ENCODE data around the gene MROH9. TPM values are rescaled to one million over a fixed set of nuclear protein-coding genes. Genes with fewer than 3 reads are reported as not detected.

MROH9 gene
- total RNA-seq, 1 experiment from 2014 or later, result not detected

- no peaks in the 10 kb centered on the region for H4K20me1 ChIP-seq (ENCODE audit: insufficient read depth, low read depth, low read length)
- no peak for DNase-seq
- H3K4me3 ChIP-seq (ENCODE audit: low read length), result no peak overlapping the region
- no peaks in the 10 kb centered on the region for H3K4me1 ChIP-seq (ENCODE audit: low read length)
- no peaks in the 10 kb centered on the region for H3K36me3 ChIP-seq (ENCODE audit: insufficient read depth, low read length)
- no peaks in the 10 kb centered on the region for H3K9me3 ChIP-seq (ENCODE audit: low read length)
- no peak overlapping the region for H2AFZ ChIP-seq (ENCODE audit: low read length)
- H3K27me3 ChIP-seq (ENCODE audit: low read length), result no peaks in the 10 kb centered on the region
- H3K79me2 ChIP-seq (ENCODE audit: low read length), result no peaks in the 10 kb centered on the region
- H3K4me2 ChIP-seq (ENCODE audit: low read depth, low read length, poor library complexity, severe bottlenecking), result no peak overlapping the region
- no peak overlapping the region for H3K27ac ChIP-seq (ENCODE audit: low read length)
- H3K9me2 ChIP-seq (replicated peaks; ENCODE audit: insufficient read depth, low read length), result no peaks in the 10 kb centered on the region
- no peak overlapping the region for H3K9ac ChIP-seq (ENCODE audit: low read length)
Measured at GRCh38 chr1:171075041-171075440, 139.7 kb downstream of the MROH9 start.

- peak; percentile 63 for DNase-seq
- no peak overlapping the region for H3K27ac ChIP-seq (ENCODE audit: low read length)
- no peak overlapping the region for H3K4me3 ChIP-seq (ENCODE audit: low read length)
- H3K4me2 ChIP-seq (ENCODE audit: low read depth, low read length, poor library complexity, severe bottlenecking), result no peak overlapping the region
- no peaks in the 10 kb centered on the region for H3K9me2 ChIP-seq (replicated peaks; ENCODE audit: insufficient read depth, low read length)
- H4K20me1 ChIP-seq (ENCODE audit: insufficient read depth, low read depth, low read length), result no peaks in the 10 kb centered on the region
- H3K9ac ChIP-seq (ENCODE audit: low read length), result no peak overlapping the region
- H3K27me3 ChIP-seq (ENCODE audit: low read length), result no peaks in the 10 kb centered on the region
- H3K36me3 ChIP-seq (ENCODE audit: insufficient read depth, low read length), result no peaks in the 10 kb centered on the region
- H3K4me1 ChIP-seq (ENCODE audit: low read length), result no peaks in the 10 kb centered on the region
- H2AFZ ChIP-seq (ENCODE audit: low read length), result no peak overlapping the region
- no peaks in the 10 kb centered on the region for H3K9me3 ChIP-seq (ENCODE audit: low read length)
- no peaks in the 10 kb centered on the region for H3K79me2 ChIP-seq (ENCODE audit: low read length)
Measured at GRCh38 chr1:171081314-171081753, 146.0 kb downstream of the MROH9 start.

- Histone ChIP-seq H3K4me3 (ENCODE audit: low read length) (no peak overlapping the region), H3K9ac (ENCODE audit: low read length) (no peak overlapping the region), H3K27ac (ENCODE audit: low read length) (no peak overlapping the region), H3K9me2 (replicated peaks; ENCODE audit: insufficient read depth, low read length) (no peaks in the 10 kb centered on the region), H3K4me1 (ENCODE audit: low read length) (no peaks in the 10 kb centered on the region), H3K27me3 (ENCODE audit: low read length) (no peaks in the 10 kb centered on the region), H3K9me3 (ENCODE audit: low read length) (no peaks in the 10 kb centered on the region), H3K4me2 (ENCODE audit: low read depth, low read length, poor library complexity, severe bottlenecking) (no peak overlapping the region), H4K20me1 (ENCODE audit: insufficient read depth, low read depth, low read length) (no peaks in the 10 kb centered on the region), H2AFZ (ENCODE audit: low read length) (no peak overlapping the region), H3K36me3 (ENCODE audit: insufficient read depth, low read length) (no peaks in the 10 kb centered on the region), H3K79me2 (ENCODE audit: low read length) (no peaks in the 10 kb centered on the region)
- DNase-seq, result no peak
Measured at GRCh38 chr1:171081763-171082201, 146.4 kb downstream of the MROH9 start.

- H3K4me2 ChIP-seq (ENCODE audit: low read depth, low read length, poor library complexity, severe bottlenecking), result no peak overlapping the region
- H3K27ac ChIP-seq (ENCODE audit: low read length), result no peak overlapping the region
- no peak overlapping the region for H2AFZ ChIP-seq (ENCODE audit: low read length)
- H3K9me2 ChIP-seq (replicated peaks; ENCODE audit: insufficient read depth, low read length), result no peaks in the 10 kb centered on the region
- H3K79me2 ChIP-seq (ENCODE audit: low read length), result no peaks in the 10 kb centered on the region
- H4K20me1 ChIP-seq (ENCODE audit: insufficient read depth, low read depth, low read length), result no peaks in the 10 kb centered on the region
- H3K9me3 ChIP-seq (ENCODE audit: low read length), result no peaks in the 10 kb centered on the region
- H3K9ac ChIP-seq (ENCODE audit: low read length), result no peak overlapping the region
- H3K4me3 ChIP-seq (ENCODE audit: low read length), result no peak overlapping the region
- DNase-seq, result no peak
- H3K4me1 ChIP-seq (ENCODE audit: low read length), result no peaks in the 10 kb centered on the region
- H3K27me3 ChIP-seq (ENCODE audit: low read length), result no peaks in the 10 kb centered on the region
- no peaks in the 10 kb centered on the region for H3K36me3 ChIP-seq (ENCODE audit: insufficient read depth, low read length)
Measured at GRCh38 chr1:171082606-171083005, 147.3 kb downstream of the MROH9 start.

GRCh38 chr1:171083222-171083621 lies 147.9 kb downstream of the MROH9 start:
- no peak for DNase-seq
- Histone ChIP-seq H3K9ac (ENCODE audit: low read length) (no peak overlapping the region), H3K36me3 (ENCODE audit: insufficient read depth, low read length) (no peaks in the 10 kb centered on the region), H3K27ac (ENCODE audit: low read length) (no peak overlapping the region), H3K4me3 (ENCODE audit: low read length) (no peak overlapping the region), H3K4me1 (ENCODE audit: low read length) (no peaks in the 10 kb centered on the region), H3K27me3 (ENCODE audit: low read length) (no peaks in the 10 kb centered on the region), H3K9me2 (replicated peaks; ENCODE audit: insufficient read depth, low read length) (no peaks in the 10 kb centered on the region), H4K20me1 (ENCODE audit: insufficient read depth, low read depth, low read length) (no peaks in the 10 kb centered on the region), H3K79me2 (ENCODE audit: low read length) (no peaks in the 10 kb centered on the region), H3K9me3 (ENCODE audit: low read length) (no peaks in the 10 kb centered on the region), H3K4me2 (ENCODE audit: low read depth, low read length, poor library complexity, severe bottlenecking) (no peak overlapping the region), H2AFZ (ENCODE audit: low read length) (no peak overlapping the region)

- Histone ChIP-seq H3K27ac (ENCODE audit: low read length) (no peak overlapping the region), H2AFZ (ENCODE audit: low read length) (no peak overlapping the region)
Measured at GRCh38 chr1:171084091-171084490, 148.8 kb downstream of the MROH9 start.

GRCh38 chr1:171084870-171085269 lies 149.5 kb downstream of the MROH9 start:
- no peak overlapping the region for H2AFZ ChIP-seq (ENCODE audit: low read length)
- H3K4me3 ChIP-seq (ENCODE audit: low read length), result no peak overlapping the region
- no peaks in the 10 kb centered on the region for H3K4me1 ChIP-seq (ENCODE audit: low read length)
- no peaks in the 10 kb centered on the region for H3K27me3 ChIP-seq (ENCODE audit: low read length)
- no peak for DNase-seq
- no peaks in the 10 kb centered on the region for H3K36me3 ChIP-seq (ENCODE audit: insufficient read depth, low read length)
- H3K27ac ChIP-seq (ENCODE audit: low read length), result no peak overlapping the region
- H4K20me1 ChIP-seq (ENCODE audit: insufficient read depth, low read depth, low read length), result no peaks in the 10 kb centered on the region
- H3K9me3 ChIP-seq (ENCODE audit: low read length), result no peaks in the 10 kb centered on the region
- H3K9me2 ChIP-seq (replicated peaks; ENCODE audit: insufficient read depth, low read length), result no peaks in the 10 kb centered on the region
- H3K4me2 ChIP-seq (ENCODE audit: low read depth, low read length, poor library complexity, severe bottlenecking), result no peak overlapping the region
- H3K9ac ChIP-seq (ENCODE audit: low read length), result no peak overlapping the region
- no peaks in the 10 kb centered on the region for H3K79me2 ChIP-seq (ENCODE audit: low read length)

More at GRCh38 chr1:171084091-171084490, 148.8 kb downstream of the MROH9 start:
- Histone ChIP-seq H3K9ac (ENCODE audit: low read length) (no peak overlapping the region), H3K4me3 (ENCODE audit: low read length) (no peak overlapping the region), H3K9me2 (replicated peaks; ENCODE audit: insufficient read depth, low read length) (no peaks in the 10 kb centered on the region), H3K36me3 (ENCODE audit: insufficient read depth, low read length) (no peaks in the 10 kb centered on the region), H3K27me3 (ENCODE audit: low read length) (no peaks in the 10 kb centered on the region), H3K4me1 (ENCODE audit: low read length) (no peaks in the 10 kb centered on the region), H4K20me1 (ENCODE audit: insufficient read depth, low read depth, low read length) (no peaks in the 10 kb centered on the region), H3K79me2 (ENCODE audit: low read length) (no peaks in the 10 kb centered on the region), H3K9me3 (ENCODE audit: low read length) (no peaks in the 10 kb centered on the region), H3K4me2 (ENCODE audit: low read depth, low read length, poor library complexity, severe bottlenecking) (no peak overlapping the region)
- DNase-seq, result no peak

- no peaks in the 10 kb centered on the region for H3K36me3 ChIP-seq (ENCODE audit: insufficient read depth, low read length)
- DNase-seq, result no peak
- H3K27ac ChIP-seq (ENCODE audit: low read length), result no peak overlapping the region
- no peaks in the 10 kb centered on the region for H3K27me3 ChIP-seq (ENCODE audit: low read length)
- no peak overlapping the region for H3K9ac ChIP-seq (ENCODE audit: low read length)
- no peaks in the 10 kb centered on the region for H3K79me2 ChIP-seq (ENCODE audit: low read length)
- H3K4me1 ChIP-seq (ENCODE audit: low read length), result no peaks in the 10 kb centered on the region
- H3K9me2 ChIP-seq (replicated peaks; ENCODE audit: insufficient read depth, low read length), result no peaks in the 10 kb centered on the region
- H3K4me2 ChIP-seq (ENCODE audit: low read depth, low read length, poor library complexity, severe bottlenecking), result no peak overlapping the region
- H4K20me1 ChIP-seq (ENCODE audit: insufficient read depth, low read depth, low read length), result no peaks in the 10 kb centered on the region
- H2AFZ ChIP-seq (ENCODE audit: low read length), result no peak overlapping the region
- no peaks in the 10 kb centered on the region for H3K9me3 ChIP-seq (ENCODE audit: low read length)
- no peak overlapping the region for H3K4me3 ChIP-seq (ENCODE audit: low read length)
Measured at GRCh38 chr1:171087896-171088295, 152.6 kb downstream of the MROH9 start.

- Histone ChIP-seq H3K79me2 (ENCODE audit: low read length) (no peaks in the 10 kb centered on the region), H4K20me1 (ENCODE audit: insufficient read depth, low read depth, low read length) (no peaks in the 10 kb centered on the region), H3K27ac (ENCODE audit: low read length) (no peak within 1 kb of the TSS), H3K9ac (ENCODE audit: low read length) (no peak within 1 kb of the TSS), H3K27me3 (ENCODE audit: low read length) (no peaks in the 10 kb centered on the region), H2AFZ (ENCODE audit: low read length) (no peak within 1 kb of the TSS), H3K9me3 (ENCODE audit: low read length) (no peaks in the 10 kb centered on the region), H3K4me1 (ENCODE audit: low read length) (no peaks in the 10 kb centered on the region), H3K9me2 (replicated peaks; ENCODE audit: insufficient read depth, low read length) (no peaks in the 10 kb centered on the region), H3K4me2 (ENCODE audit: low read depth, low read length, poor library complexity, severe bottlenecking) (no peak within 1 kb of the TSS), H3K36me3 (ENCODE audit: insufficient read depth, low read length) (no peaks in the 10 kb centered on the region), H3K4me3 (ENCODE audit: low read length) (no peak within 1 kb of the TSS)
- peak; percentile 21 for DNase-seq
Measured at GRCh38 chr1:171090604-171091003, 155.3 kb downstream of the MROH9 start, which contains the start of gene FMO3. FMO3 (plus strand) TSS chr1:171090905; CDS start chr1:171092659, 1,754 bp downstream.

All from Karpas-422 (cell line).